ENCODE results near the gene SDR42E1. TPM values are rescaled to one million over a fixed set of nuclear protein-coding genes. Genes with fewer than 3 reads are reported as not detected.

The SDR42E1 gene
- total RNA-seq, 1 donor from 2014 or later, result 7.5 TPM

GRCh38 chr16:82055117-82055516, 43.8 kb upstream of the SDR42E1 start:
- Mint-ChIP-seq H3K4me3 (no peak overlapping the region), H3K36me3 (ENCODE audit: low read depth) (no peaks in the 10 kb centered on the region), H3K4me1 (no peaks in the 10 kb centered on the region), H3K9me3 (no peaks in the 10 kb centered on the region), H3K27ac (no peak overlapping the region), H3K27me3 (peaks cover 20% of the 10 kb centered on the region)
- POLR2A ChIA-PET, result no interaction called here
- TF ChIP-seq CTCF (IDR thresholded peaks at IDR 0.05), result no peak
- intact Hi-C loops (cut with micrococcal nuclease), result no loop called here
- DNase-seq, result no peak
- CTCF ChIA-PET, result no interaction called here
- ATAC-seq (ENCODE audit: low read depth), result no peak

- no peak overlapping the region for H3K4me3 Mint-ChIP-seq
- no peaks in the 10 kb centered on the region for H3K9me3 Mint-ChIP-seq
- intact Hi-C loops (cut with micrococcal nuclease), result no loop called here
- CTCF ChIA-PET, result no interaction called here
- H3K27ac Mint-ChIP-seq, result no peak overlapping the region
- no peaks in the 10 kb centered on the region for H3K36me3 Mint-ChIP-seq (ENCODE audit: low read depth)
- no peak for ATAC-seq (ENCODE audit: low read depth)
- DNase-seq, result no peak
- no peak for TF ChIP-seq CTCF (IDR thresholded peaks at IDR 0.05)
- H3K4me1 Mint-ChIP-seq, result no peaks in the 10 kb centered on the region
- H3K27me3 Mint-ChIP-seq, result peaks cover 25% of the 10 kb centered on the region
- POLR2A ChIA-PET, result no interaction called here
Observed at GRCh38 chr16:82051656-82052055, 40.4 kb upstream of the SDR42E1 start.

GRCh38 chr16:82050909-82051357, 39.7 kb upstream of the SDR42E1 start:
- ChIA-PET CTCF (no interaction called here), POLR2A (no interaction called here)
- Mint-ChIP-seq H3K36me3 (ENCODE audit: low read depth) (no peaks in the 10 kb centered on the region), H3K4me1 (no peaks in the 10 kb centered on the region), H3K27ac (no peak overlapping the region), H3K9me3 (no peaks in the 10 kb centered on the region), H3K4me3 (no peak overlapping the region), H3K27me3 (peaks cover 27% of the 10 kb centered on the region)
- no peak for ATAC-seq (ENCODE audit: low read depth)
- intact Hi-C loops (cut with micrococcal nuclease), result no loop called here
- DNase-seq, result no peak
- TF ChIP-seq CTCF (IDR thresholded peaks at IDR 0.05), result no peak

GRCh38 chr16:82050506-82050905, 39.2 kb upstream of the SDR42E1 start:
- intact Hi-C loops (cut with micrococcal nuclease), result no loop called here
- no peak for DNase-seq
- peaks cover 26% of the 10 kb centered on the region for H3K27me3 Mint-ChIP-seq
- ATAC-seq (ENCODE audit: low read depth), result no peak
- ChIA-PET CTCF (no interaction called here), POLR2A (no interaction called here)
- no peaks in the 10 kb centered on the region for H3K9me3 Mint-ChIP-seq
- TF ChIP-seq CTCF (IDR thresholded peaks at IDR 0.05), result no peak
- no peaks in the 10 kb centered on the region for H3K4me1 Mint-ChIP-seq
- no peaks in the 10 kb centered on the region for H3K36me3 Mint-ChIP-seq (ENCODE audit: low read depth)
- H3K4me3 Mint-ChIP-seq, result no peak overlapping the region
- no peak overlapping the region for H3K27ac Mint-ChIP-seq

GRCh38 chr16:82049484-82049883, 38.2 kb upstream of the SDR42E1 start:
- no peak for TF ChIP-seq CTCF (IDR thresholded peaks at IDR 0.05)
- H3K9me3 Mint-ChIP-seq, result no peaks in the 10 kb centered on the region
- H3K4me1 Mint-ChIP-seq, result no peaks in the 10 kb centered on the region
- peaks cover 28% of the 10 kb centered on the region for H3K27me3 Mint-ChIP-seq
- ATAC-seq (ENCODE audit: low read depth), result no peak
- no peak overlapping the region for H3K4me3 Mint-ChIP-seq
- ChIA-PET CTCF (no interaction called here), POLR2A (no interaction called here)
- no peaks in the 10 kb centered on the region for H3K36me3 Mint-ChIP-seq (ENCODE audit: low read depth)
- no peak for DNase-seq
- no peak overlapping the region for H3K27ac Mint-ChIP-seq
- intact Hi-C loops (cut with micrococcal nuclease), result no loop called here

Data from activated B cell treated with CpG ODN at 0.5 μM for 24 hours (primary cell).